Astrocyte (in vitro differentiated cells and primary cell): ENCODE results near the gene GMPR. TPM values are rescaled to one million over a fixed set of nuclear protein-coding genes. Genes with fewer than 3 reads are reported as not detected.

ENCODE experiments used
- DNase-seq: peaks from one replicate; pipeline ENCODE4 v3.0.0-alpha.2; 2010; ENCODE audit warnings: low read depth
- FAIRE-seq: peaks from 2 replicates; lab custom pipeline; 2011; peaks lifted over from hg19 to GRCh38; lab: Jason Lieb, UNC
- H2AFZ ChIP-seq: 2 replicates; pipeline ENCODE4 v1.6.0; 2012; ENCODE audit warnings: low read depth, low read length, inconsistent platforms
- H3K27ac ChIP-seq: 2 replicates; pipeline ENCODE4 v1.5.1; 2011; ENCODE audit warnings: low read depth, low read length, inconsistent platforms
- H3K27me3 ChIP-seq: 2 replicates; pipeline ENCODE4 v1.6.0; 2011; ENCODE audit warnings: low read length, inconsistent platforms; ENCODE audit not compliant: insufficient read depth
- H3K36me3 ChIP-seq: 2 replicates; pipeline ENCODE4 v1.5.1; 2011; ENCODE audit warnings: low read length, inconsistent platforms; ENCODE audit not compliant: insufficient read depth
- H3K4me1 ChIP-seq: 2 replicates; pipeline ENCODE4 v1.5.1; 2011; ENCODE audit warnings: low read length, inconsistent platforms; ENCODE audit not compliant: insufficient read depth
- H3K4me2 ChIP-seq: 2 replicates; pipeline ENCODE4 v1.6.0; 2012; ENCODE audit warnings: low read length, inconsistent platforms
- H3K4me3 ChIP-seq: 2 replicates; pipeline ENCODE4 v1.5.1; 2011; ENCODE audit warnings: low read depth, mild to moderate bottlenecking, low read length, inconsistent platforms; ENCODE audit not compliant: insufficient read depth
- H3K79me2 ChIP-seq: 2 replicates; pipeline ENCODE4 v1.6.0; 2012; ENCODE audit warnings: mild to moderate bottlenecking, low read length, inconsistent platforms; ENCODE audit not compliant: insufficient read depth
- H3K9ac ChIP-seq: 2 replicates; pipeline ENCODE4 v1.6.0; 2012; ENCODE audit warnings: mild to moderate bottlenecking, low read length, inconsistent platforms
- H3K9me3 ChIP-seq: 2 replicates; pipeline ENCODE4 v1.5.1; 2012; ENCODE audit warnings: low read depth, mild to moderate bottlenecking, low read length, inconsistent platforms; ENCODE audit not compliant: insufficient read depth
- H4K20me1 ChIP-seq: 2 replicates; pipeline ENCODE4 v1.6.0; 2012; ENCODE audit warnings: low read length, inconsistent platforms; ENCODE audit not compliant: insufficient read depth
- H3K27ac Mint-ChIP-seq: one replicate; pipeline ENCODE4 v1.8.0; 2021; ENCODE audit warnings: mild to moderate bottlenecking, mixed read lengths; ENCODE audit not compliant: unreplicated experiment
- H3K27me3 Mint-ChIP-seq: one replicate; pipeline ENCODE4 v1.8.0; 2021; ENCODE audit warnings: low read depth, mixed read lengths; ENCODE audit not compliant: unreplicated experiment
- H3K36me3 Mint-ChIP-seq: one replicate; pipeline ENCODE4 v1.8.0; 2021; ENCODE audit warnings: low read depth, mixed read lengths; ENCODE audit not compliant: unreplicated experiment
- H3K4me1 Mint-ChIP-seq: one replicate; pipeline ENCODE4 v1.8.0; 2021; ENCODE audit warnings: low read depth, mixed read lengths; ENCODE audit not compliant: unreplicated experiment
- H3K4me3 Mint-ChIP-seq: one replicate; pipeline ENCODE4 v1.8.0; 2021; ENCODE audit warnings: mild to moderate bottlenecking, moderate library complexity, mixed read lengths; ENCODE audit not compliant: unreplicated experiment
- H3K9me3 Mint-ChIP-seq: one replicate; pipeline ENCODE4 v1.8.0; 2021; ENCODE audit warnings: mild to moderate bottlenecking, mixed read lengths; ENCODE audit not compliant: unreplicated experiment
- EZH2 ChIP-seq: IDR thresholded peaks from 2 replicates; pipeline ENCODE4 v1.6.1; 2012; ENCODE audit warnings: mild to moderate bottlenecking, low read length, inconsistent platforms; ENCODE audit not compliant: insufficient read depth
- total RNA-seq: library from RNA; stranded (reverse); gene quantifications from 2 replicates; pipeline ENCODE4 v1.2.1, GENCODE V29; 2021
- TF ChIP-seq, protein P1 (sequence below): IDR thresholded peaks from 2 replicates; pipeline ENCODE4 v1.5.1; 2011; ENCODE audit warnings: low read depth, mild to moderate bottlenecking, inconsistent platforms, low read length, moderate library complexity; ENCODE audit not compliant: insufficient read depth

The GMPR gene
- total RNA-seq, 1 donor from 2014 or later: 2.0 TPM

- Mint-ChIP-seq H3K36me3 (peaks cover 16% of the 10 kb centered on the region), H3K27me3 (no peaks in the 10 kb centered on the region), H3K4me3 (no peak overlapping the region), H3K4me1 (peaks cover 2% of the 10 kb centered on the region), H3K27ac (no peak overlapping the region), H3K9me3 (no peaks in the 10 kb centered on the region)
- H3K4me3 ChIP-seq: no peak overlapping the region
- H3K9ac ChIP-seq: no peak overlapping the region
- H4K20me1 ChIP-seq: no peaks in the 10 kb centered on the region
- no peak overlapping the region for H2AFZ ChIP-seq
- FAIRE-seq (no peak), DNase-seq (no peak)
- no peaks in the 10 kb centered on the region for H3K4me1 ChIP-seq
- no peaks in the 10 kb centered on the region for H3K9me3 ChIP-seq
- H3K27ac ChIP-seq: no peak overlapping the region
- no peak overlapping the region for H3K4me2 ChIP-seq
- TF ChIP-seq EZH2: no peak
- TF ChIP-seq, protein P1, sequence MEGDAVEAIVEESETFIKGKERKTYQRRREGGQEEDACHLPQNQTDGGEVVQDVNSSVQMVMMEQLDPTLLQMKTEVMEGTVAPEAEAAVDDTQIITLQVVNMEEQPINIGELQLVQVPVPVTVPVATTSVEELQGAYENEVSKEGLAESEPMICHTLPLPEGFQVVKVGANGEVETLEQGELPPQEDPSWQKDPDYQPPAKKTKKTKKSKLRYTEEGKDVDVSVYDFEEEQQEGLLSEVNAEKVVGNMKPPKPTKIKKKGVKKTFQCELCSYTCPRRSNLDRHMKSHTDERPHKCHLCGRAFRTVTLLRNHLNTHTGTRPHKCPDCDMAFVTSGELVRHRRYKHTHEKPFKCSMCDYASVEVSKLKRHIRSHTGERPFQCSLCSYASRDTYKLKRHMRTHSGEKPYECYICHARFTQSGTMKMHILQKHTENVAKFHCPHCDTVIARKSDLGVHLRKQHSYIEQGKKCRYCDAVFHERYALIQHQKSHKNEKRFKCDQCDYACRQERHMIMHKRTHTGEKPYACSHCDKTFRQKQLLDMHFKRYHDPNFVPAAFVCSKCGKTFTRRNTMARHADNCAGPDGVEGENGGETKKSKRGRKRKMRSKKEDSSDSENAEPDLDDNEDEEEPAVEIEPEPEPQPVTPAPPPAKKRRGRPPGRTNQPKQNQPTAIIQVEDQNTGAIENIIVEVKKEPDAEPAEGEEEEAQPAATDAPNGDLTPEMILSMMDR: no peak
- H3K79me2 ChIP-seq: no peaks in the 10 kb centered on the region
- H3K36me3 ChIP-seq: peaks cover 3% of the 10 kb centered on the region
- no peaks in the 10 kb centered on the region for H3K27me3 ChIP-seq
Observed at GRCh38 chr6:16305788-16306187, 67.4 kb downstream of the GMPR start.

- FAIRE-seq (no peak), DNase-seq (no peak)
- Histone ChIP-seq H3K79me2 (no peaks in the 10 kb centered on the region), H3K27me3 (no peaks in the 10 kb centered on the region), H3K4me1 (no peaks in the 10 kb centered on the region), H3K27ac (no peak overlapping the region), H3K9me3 (no peaks in the 10 kb centered on the region), H2AFZ (no peak overlapping the region), H3K4me3 (no peak overlapping the region), H3K36me3 (peaks cover 3% of the 10 kb centered on the region), H4K20me1 (no peaks in the 10 kb centered on the region), H3K9ac (no peak overlapping the region), H3K4me2 (no peak overlapping the region)
- Mint-ChIP-seq H3K36me3 (peaks cover 16% of the 10 kb centered on the region), H3K4me1 (peaks cover 6% of the 10 kb centered on the region), H3K4me3 (no peak overlapping the region), H3K27me3 (no peaks in the 10 kb centered on the region), H3K27ac (no peak overlapping the region), H3K9me3 (no peaks in the 10 kb centered on the region)
- TF ChIP-seq, protein P1: no peak
- TF ChIP-seq EZH2: no peak
Observed at GRCh38 chr6:16306334-16306733, 67.9 kb downstream of the GMPR start.

DNA sequence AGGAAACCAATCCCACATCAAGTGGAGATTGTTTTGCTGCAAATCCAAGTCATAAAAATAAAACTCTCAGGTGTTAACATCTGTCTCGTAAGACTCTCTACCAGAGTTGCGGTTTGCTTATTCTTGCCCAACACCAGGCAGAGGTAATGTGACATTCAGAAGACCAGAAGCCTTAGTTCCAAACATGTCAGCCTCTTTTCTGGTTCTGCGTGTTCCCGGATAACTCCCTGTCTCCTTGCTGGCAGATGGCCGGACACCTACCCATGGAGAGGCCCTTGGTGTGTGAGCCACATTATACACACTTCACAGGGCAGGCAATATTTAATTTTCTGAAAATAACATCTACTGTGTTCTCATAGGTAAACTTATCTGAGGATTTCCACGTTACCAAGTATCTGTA is 73.4 kb downstream of the GMPR start:
- TF ChIP-seq, protein P1: no peak
- TF ChIP-seq EZH2: no peak
- H3K4me3 Mint-ChIP-seq: no peak overlapping the region
- H4K20me1 ChIP-seq: peaks cover 10% of the 10 kb centered on the region

More for the DNA sequence above, 73.4 kb downstream of the GMPR start:
- H3K27ac ChIP-seq: no peak overlapping the region
- H3K9me3 ChIP-seq: no peaks in the 10 kb centered on the region
- no peaks in the 10 kb centered on the region for H3K4me1 ChIP-seq
- H3K4me2 ChIP-seq: no peak overlapping the region
- H3K36me3 Mint-ChIP-seq: peaks cover 11% of the 10 kb centered on the region
- H3K79me2 ChIP-seq: peaks cover 5% of the 10 kb centered on the region
- DNase-seq: no peak
- no peaks in the 10 kb centered on the region for H3K27me3 ChIP-seq
- no peak overlapping the region for H3K9ac ChIP-seq
- no peaks in the 10 kb centered on the region for H3K9me3 Mint-ChIP-seq
- H2AFZ ChIP-seq: no peak overlapping the region
- no peak for FAIRE-seq
- peaks cover 10% of the 10 kb centered on the region for H3K4me1 Mint-ChIP-seq
- no peaks in the 10 kb centered on the region for H3K27me3 Mint-ChIP-seq
- H3K27ac Mint-ChIP-seq: peak overlapping the region; percentile 1
- H3K4me3 ChIP-seq: no peak overlapping the region
- no peaks in the 10 kb centered on the region for H3K36me3 ChIP-seq
